GM10266 (cell line): Measurements from ENCODE around the gene UBA52.
A peak's percentile ranks its signal among the peaks of the same experiment; 100 is the strongest.

Source experiments
- DNase-seq: peaks from one replicate; pipeline ENCODE4 v3.0.0; 2012; ENCODE audit errors: extremely low spot score
- TF ChIP-seq, protein P1 (sequence below): IDR thresholded peaks from 2 replicates; pipeline ENCODE4 v1.5.1; 2012; ENCODE audit warnings: mild to moderate bottlenecking, low read depth; ENCODE audit not compliant: control insufficient read depth, insufficient read depth; ENCODE audit errors: missing control alignments

Gene UBA52

DNA sequence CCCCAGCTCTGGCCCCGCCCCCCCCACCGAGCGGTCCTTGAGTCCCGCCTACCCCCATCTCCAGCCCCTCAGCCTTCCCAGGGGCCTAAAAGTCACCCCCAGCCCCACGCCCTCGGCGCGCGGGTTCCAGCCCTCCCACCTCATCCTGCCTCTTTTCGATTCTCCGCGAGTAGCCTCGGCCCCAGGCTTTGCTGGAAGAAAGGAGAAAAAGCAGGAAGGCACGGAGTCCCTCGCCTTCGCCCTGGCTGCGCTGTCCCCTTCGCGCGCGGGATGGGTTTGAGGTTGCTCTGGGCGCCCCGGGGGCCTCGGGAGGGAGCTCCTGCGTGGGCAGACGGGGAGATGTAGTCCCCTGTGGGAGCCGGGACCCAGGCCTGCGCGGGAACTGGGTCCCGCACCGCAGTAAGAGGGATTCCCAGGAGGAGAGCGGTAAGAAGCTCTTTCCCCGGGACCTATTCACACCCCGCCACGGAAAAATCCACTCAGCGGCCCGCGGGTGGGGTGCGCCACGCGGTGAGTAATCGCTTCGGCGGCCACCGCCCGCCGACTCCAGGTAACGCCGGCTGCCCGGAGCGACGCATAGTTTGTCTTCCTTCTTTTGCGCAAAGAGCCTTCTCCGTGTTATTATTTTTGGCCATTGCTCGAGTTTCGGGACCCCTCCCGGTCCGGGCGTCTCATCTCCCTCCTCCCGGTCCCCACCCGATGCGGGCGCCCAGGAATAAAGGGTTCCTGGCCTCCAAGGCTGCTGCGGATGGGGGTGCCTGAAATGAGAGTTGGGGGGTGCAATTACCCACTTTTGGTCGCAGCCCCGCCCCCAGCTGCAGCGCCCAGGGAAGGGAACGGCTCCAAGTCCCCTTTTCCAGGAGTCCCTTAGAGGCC is 35.8 kb downstream of the UBA52 start:
- TF ChIP-seq, protein P1, sequence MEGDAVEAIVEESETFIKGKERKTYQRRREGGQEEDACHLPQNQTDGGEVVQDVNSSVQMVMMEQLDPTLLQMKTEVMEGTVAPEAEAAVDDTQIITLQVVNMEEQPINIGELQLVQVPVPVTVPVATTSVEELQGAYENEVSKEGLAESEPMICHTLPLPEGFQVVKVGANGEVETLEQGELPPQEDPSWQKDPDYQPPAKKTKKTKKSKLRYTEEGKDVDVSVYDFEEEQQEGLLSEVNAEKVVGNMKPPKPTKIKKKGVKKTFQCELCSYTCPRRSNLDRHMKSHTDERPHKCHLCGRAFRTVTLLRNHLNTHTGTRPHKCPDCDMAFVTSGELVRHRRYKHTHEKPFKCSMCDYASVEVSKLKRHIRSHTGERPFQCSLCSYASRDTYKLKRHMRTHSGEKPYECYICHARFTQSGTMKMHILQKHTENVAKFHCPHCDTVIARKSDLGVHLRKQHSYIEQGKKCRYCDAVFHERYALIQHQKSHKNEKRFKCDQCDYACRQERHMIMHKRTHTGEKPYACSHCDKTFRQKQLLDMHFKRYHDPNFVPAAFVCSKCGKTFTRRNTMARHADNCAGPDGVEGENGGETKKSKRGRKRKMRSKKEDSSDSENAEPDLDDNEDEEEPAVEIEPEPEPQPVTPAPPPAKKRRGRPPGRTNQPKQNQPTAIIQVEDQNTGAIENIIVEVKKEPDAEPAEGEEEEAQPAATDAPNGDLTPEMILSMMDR = no peak
- DNase-seq = peak; percentile 40

DNA sequence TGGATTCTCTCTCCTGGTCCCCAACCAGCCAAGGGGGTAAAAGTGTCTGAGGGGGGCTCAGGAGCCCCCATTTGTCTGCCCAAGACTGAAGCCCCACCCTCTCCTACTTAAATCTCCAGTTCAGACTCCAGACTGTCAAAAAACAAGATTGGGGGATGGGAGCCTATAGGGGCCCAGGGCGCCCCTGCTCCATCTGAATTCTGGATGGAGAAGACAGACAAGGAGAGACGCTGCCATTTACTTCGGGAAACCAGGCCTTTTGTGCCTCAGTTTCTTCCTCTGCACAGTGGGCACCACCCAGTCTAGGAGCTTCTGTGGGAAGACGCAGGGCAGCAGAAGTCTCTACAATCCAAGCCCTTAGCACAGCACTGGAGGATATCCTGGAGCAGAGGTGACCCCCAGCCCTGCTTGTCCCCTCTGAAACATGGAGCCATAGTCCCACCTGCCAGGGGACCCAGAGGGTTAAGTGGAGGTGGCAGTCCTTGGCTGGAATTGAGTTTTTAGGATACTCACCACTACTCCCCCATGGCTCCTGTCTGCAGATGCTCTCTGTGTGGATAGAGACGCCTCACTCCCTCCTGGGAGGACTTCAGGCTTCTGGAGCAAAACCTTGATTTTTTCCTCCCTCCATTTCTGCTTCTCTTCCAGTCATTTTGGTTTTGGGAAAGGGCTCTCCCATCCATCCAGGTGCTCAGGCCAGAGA is 36.6 kb downstream of the UBA52 start:
- TF ChIP-seq, protein P1 = no peak
- DNase-seq = no peak

DNA sequence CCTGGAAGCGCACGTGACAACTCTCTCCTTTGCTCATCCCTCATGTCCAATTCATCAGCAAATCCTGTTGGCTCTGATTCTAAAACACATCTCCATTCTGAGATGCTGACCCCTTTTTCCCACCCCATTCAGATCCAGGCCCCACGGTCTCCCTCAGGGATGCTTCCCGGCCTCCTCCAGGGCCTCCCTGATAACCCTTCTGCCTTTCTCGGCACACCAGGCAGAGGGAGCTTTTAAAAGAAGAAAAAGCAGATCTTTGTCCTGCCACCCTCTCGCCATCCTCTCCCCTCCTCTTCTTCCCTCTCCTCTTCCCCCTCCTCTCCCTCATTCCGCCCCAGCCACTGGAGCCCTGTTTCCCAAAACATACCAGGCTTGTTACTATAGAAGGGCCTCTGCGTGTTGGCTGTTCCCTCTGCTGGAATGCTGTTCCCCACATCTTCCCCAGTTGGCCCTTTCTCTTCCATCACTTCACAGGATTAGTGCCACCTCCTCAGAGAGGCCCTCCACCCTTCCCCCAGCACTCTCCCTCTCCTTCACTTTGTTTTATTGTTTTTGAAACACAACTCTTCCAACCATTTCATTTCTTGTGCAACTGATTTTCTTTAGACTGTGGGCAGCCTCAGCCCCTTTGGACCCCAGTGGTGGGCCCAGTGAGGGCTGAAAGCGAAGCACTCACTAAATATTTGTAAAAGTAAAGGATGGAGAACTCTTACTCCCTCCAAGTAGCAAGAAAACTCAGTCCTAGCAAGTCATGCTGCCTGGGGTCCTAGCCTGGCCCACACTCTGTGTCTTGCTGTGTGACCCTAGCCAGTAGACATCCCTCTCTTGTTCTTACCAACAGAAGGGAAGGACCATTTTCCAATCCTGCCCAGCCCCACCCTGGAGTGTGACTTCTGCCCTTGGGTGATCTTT is 37.4 kb downstream of the UBA52 start:
- TF ChIP-seq, protein P1 = no peak
- no peak for DNase-seq

DNA sequence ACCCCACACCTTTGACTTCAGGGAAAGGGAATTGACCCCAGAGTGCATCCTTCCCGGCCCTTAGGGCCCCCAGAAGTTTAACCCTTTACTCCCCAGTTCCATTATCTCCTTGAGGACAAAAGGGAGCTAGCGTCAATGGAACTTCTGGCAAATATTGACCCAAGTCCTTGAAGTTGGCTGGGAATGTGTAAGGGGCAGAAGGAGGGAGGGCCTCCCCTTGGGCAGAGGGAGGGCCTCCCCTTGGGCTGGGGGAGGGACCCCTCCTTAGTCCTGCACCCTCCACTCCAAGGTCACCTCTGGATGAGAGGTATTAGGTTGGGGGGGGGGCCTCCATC is 38.0 kb downstream of the UBA52 start:
- TF ChIP-seq, protein P1 = no peak
- DNase-seq = no peak

DNA sequence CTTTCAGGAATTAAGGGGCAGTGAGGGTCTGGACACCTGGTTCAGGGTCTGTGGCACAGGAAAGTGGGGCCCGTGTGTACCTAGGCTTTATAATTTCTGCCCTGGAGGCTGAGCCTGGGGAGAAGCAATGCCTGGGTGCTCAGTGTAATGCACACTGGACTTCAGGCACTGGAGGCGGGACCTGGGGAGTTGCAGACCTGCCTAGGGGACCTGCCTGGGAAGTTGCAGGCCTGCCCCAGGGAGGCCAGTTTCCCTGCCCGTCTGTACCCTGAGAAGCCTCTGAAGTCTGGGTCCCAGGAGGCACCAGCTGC is 38.5 kb downstream of the UBA52 start:
- TF ChIP-seq, protein P1 = no peak
- no peak for DNase-seq

DNA sequence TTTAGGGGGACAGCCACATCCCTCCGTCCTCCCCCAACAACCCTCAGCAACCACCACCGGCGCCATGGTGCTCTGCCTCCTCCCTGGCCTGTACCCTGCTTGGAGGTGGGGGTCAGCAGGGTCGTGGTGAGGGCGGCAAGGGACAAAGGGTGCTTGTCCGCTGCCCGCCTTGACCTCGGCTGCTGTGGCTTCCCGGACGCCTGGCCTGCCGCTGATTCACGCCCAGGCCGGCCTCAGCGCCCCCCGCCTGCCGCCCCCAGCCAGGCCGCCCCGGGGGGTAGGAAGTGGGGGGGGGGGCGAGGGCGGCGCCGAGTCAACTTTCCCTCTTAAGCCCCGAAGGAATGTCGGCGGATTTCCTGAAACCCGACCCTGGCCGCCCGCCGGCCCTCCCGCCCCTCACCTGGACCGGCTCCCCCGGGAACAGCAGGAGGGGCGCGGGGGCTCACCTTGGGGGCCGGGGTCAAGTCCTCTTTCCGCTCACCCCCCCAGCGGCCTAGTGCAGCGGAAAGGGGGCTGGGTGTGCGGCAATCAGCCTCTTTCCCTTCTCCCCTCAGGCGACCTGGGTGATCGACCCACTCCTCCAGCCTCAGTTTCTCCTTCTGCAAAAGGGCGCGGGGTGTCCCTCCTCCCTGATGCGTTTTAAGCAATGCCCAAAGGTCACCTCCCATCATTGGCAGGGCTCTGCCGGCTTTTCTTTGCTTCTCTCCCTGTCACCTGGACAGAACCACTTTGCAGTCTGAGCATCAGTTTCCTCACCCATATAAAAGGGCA is 39.1 kb downstream of the UBA52 start:
- DNase-seq = no peak
- TF ChIP-seq, protein P1 = no peak
